ENCODE results near the gene CLDN5.
"Not testable (repeated sequence)": the region's sequence is repeated elsewhere in the genome, so short reads cannot be mapped to it uniquely, and the experiment has no call there.

CLDN5 gene

DNA sequence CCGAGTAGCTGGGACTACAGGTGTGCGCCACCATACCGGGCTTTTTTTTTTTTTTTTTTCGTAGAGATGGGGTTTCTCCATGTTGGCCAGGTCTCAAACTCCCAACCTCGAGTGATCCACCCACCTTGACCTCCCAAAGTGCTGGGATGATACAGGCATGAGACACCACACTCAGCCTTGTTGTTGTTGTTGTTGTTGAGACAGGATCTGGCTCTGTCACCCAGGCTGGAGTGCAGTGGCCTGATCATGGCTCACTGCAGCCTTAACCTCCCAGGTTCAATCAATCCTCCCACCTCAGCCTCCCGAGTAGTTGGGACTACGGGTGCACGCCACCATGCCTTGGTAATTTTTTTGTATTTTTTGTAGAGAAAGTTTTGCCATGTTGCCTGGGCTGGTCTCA, 23.4 kb upstream of the CLDN5 start:
- DNase-seq: no peak

DNA sequence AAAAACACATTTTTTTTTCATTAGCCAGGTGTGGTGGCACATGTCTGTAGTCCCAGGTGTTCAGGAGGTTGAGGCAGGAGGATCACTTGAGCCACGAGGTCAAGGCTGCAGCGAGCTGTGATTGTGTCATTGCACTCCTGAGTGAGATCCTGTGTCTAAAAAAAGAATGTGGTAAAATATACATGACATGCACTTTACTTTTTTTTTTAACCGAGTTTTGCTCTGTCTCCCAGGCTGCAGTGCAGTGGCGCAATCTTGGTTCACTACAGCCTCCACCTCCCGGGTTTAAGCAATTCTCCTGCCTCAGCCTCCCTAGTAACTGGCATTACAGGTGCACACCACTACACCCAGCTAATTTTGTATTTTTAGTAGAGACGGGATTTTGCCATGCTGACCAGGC, 22.5 kb upstream of the CLDN5 start:
- no peak for DNase-seq

DNA sequence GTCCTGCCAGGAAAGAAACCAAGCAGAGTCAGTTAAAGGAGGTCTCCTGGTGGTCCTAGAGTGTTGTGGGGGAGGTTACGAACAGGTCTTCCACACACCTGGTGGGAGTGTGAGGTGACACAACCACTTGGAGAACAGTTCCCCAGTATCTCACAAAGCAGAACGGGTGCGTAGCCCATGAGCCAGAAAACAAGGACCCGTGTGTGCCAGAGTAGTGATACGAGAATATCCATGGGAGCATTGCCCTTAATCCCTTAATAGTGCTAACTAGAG, 21.7 kb upstream of the CLDN5 start:
- no peak for DNase-seq

DNA sequence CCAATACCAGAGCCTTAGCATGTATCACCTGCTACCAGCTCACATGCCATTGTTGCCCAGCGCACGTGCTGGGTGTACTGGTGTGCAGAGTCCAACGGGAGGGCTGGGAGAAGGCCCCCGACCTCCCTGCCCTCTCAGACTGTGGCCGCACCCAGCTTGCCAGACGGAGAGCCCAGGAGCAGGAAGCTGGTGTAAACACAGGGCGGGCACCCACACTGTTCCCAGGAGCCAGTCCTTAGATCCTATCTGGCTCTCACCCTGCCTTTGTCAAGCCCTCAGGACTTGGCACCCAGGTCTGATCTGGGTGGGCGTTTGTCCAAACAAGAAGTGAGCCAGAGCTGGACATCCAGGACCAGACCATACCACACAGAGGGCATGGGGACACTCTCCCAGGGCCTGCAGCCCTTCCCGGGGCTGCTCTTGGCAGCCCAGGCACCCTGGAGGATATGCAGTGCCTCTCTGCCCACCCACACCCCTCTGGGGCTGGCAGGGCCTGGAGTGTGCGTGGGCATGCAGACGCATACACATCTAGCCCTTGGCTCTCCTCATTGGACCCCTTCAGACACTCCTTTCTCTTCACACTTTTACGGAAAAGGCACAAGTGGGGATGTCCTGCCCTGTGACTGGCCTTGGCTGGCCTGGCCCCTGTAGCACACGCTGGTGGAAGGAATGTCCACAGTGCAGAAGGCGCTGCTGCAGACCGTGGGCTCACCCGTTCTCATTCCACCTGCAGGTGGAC, 19.9 kb upstream of the CLDN5 start:
- no peak for DNase-seq

DNA sequence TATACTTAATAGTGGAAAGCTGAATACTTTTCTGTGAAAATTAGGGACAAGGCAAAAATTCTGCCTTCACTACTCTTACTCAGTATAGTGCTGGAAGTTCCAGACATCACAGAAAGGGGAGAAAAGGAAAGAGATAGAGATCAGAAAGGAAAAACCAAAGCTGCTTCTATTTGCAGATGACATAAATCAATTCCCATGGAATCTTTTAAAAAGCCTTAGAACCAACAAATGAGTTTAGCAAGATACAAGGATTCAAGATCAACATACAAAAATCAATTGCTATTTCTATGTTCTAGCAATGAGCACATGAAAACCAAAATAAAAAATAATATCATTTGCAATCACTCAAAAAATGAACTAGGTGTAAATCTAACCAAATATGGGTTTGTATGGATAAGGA, 16.2 kb upstream of the CLDN5 start:
- DNase-seq: no peak

DNA sequence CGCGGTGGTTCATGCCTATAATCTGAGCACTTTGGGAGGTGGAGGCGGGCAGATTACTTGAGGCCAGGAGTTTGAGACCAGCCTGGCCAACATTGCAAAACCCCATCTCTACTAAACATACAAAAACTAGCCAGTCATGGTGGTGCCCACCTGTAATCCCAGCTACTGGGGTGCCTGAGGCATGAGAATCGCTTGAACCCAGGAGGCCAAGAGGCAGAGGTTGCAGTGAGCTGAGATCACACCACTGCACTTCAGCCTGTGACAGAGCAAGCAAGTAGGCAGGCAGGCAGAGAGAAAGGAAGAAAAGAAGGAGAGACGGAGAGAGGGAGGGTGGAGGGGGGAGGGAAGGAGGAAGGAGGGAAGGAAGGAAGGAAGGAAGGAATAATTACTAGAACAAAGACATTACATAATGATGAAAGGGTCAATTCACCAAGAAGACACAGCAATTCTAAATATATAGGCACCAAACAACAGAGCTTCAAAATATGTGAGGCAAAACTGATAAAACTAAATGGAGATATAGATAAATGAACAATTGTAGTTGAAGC, 13.8 kb upstream of the CLDN5 start:
- DNase-seq: no peak

DNA sequence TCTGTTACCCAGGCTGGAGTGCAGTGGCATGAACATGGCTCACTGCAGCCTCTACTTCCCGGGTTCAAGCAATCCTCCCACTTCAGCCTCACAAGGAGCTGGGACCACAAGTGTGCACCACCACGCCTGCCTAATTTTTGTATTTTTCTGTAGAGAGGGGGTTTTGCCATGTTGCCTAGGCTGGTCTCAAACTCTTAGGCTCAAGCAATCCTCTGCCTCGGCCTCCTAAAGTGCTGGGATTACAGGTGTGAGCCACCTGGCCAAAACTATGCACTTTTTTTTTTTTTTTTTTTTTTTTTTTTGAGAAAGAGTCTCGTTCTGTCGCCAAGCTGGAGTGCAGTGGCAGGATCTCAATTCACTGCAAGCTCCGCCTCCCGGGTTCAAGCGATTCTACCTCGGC, 12.4 kb upstream of the CLDN5 start:
- no peak for DNase-seq

DNA sequence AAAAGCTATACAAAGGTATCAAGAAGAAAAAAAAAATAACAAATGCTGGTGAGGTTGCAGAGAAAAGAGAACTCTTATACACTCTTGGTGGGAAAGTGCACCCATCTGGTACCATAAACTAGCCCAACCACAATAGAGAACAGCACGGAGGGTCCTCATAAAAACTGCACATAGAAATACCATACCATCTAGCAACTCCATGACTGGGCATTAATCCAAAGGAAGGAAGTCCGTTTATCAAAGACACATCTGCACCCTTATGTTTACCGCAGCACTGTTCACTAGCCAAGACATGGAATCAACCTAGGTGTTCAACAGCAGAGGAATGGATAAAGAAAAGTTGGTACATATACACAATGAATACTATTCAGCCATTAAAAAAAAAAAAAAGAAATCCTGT, 10.8 kb upstream of the CLDN5 start:
- no peak for DNase-seq

DNA sequence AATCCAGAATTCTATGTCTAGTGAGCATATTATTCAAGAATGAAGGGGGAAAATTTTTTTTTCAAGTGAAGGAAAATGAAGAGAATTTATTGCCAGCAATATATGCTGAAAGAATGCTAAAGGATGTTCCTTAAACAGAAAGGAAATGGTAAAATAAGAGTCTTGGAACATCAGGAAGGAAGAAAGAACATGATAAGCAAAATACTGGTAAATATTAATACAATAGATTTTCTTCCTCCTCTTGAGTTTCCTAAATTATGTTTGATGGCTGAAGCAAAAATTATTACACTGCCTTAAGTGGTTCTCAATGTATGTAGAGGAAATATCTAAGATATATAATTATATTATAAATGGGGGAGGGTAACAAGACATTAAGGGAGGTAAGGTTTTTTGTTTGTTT, 9.6 kb upstream of the CLDN5 start:
- no peak for DNase-seq

DNA sequence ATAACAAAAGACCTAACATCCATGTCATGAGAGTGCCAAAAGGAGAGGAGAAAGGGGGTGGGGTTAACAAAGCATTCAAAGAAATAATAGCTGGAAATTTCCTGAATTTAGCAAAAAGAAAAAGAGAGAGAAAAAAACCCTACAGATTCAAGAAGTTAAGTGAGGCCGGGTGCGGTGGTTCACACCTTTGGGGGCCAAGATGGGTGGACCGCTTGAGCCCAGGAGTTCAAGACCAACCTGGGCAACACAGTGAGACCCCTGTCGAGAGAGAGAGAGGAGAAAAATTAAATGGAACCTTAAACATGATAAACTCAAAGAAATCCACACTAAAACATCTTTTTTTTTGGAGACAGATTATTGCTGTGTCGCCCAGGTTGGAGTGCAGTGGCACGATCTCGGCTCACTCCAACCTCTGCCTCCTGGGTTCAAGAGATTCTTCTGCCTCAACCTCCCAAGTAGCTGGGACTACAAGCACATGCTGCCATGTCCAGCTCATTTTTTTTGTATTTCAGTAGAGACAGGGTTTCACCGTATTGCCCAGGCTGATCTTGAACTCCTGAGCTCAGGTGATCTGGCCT, 8.9 kb upstream of the CLDN5 start:
- DNase-seq: no peak

DNA sequence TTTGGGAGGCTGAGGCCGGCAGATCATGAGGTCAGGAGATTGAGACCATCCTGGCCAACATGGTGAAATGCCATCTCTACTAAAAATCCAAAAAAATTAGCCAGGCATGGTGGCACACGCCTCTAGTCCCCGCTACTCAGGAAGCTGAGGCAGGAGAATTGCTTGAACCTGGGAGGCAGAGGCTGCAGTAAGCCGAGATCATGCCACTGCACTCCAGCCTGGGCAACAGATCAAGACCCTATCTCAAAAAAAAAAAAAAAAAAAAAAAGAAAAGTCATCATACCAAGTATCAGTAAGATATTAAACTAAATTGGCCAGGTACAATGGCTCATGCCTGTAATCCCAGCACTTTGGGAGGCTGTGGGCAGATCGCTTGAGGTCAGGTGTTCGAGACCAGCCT, 7.1 kb upstream of the CLDN5 start:
- DNase-seq: not testable (repeated sequence)

DNA sequence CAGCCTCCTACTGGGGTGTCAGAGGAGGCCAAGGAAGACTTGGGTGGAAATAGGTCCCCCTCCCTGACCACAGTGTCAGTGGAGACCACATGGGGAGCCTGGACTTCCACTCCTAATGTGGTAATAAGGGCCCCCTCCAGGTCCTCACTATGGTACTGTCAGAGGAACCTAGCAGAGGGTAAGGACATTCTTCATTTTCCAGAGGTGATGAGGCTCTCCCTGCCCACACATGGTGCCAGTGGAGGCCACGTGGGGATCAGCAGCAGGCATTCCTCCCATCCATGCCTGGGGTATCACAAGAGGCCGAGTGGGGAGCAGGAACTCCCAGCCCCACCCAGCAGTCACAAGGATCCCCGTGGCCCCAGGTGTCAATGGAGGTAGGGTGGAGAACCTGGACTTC, 6.5 kb upstream of the CLDN5 start:
- no peak for DNase-seq

DNA sequence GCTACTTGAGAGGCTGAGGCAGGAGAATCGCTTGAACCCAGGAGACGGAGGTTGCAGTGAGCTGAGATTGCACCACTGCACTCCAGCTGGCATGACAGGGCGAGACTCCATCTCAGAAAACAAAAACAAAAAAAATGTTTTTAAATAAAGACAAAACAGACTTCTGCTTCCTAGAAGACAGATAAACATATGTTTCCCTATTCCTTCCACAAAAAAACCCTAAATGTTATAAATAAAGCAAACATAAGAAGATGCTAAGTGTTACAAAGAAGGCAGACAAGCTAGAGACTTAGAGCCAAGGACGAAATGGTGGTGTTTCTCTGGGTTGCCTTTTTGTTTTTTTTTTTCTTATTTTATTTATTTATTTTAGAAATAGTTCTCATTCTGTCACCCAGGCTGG, 5.6 kb upstream of the CLDN5 start:
- no peak for DNase-seq

DNA sequence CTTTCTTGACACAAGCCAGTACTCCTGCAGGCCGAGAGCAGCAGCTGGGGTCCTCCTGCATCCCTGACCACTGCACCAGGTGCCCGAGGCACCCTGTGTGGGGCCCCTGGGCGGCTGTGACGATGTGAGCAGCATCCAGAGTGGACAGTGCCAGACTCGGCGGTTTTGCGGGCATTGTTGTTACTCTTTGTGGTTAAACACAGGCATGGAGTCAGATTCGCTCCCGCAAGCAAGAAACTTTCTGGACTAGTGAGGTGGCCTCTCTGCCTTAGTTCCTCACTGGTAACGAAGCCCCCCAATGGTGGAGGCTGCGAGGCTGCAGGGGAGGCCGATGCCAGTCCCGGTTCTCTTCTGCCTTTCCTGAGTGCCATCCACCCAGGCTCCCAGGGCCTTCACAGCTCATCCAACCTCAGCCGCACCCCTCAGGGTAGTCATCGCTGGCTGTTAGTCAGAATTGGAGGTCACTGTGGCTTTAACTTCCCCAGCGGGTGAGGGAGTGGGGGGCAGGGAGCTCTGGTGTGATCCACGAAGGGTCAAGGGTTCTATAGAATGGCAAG, 3.7 kb upstream of the CLDN5 start:
- DNase-seq: no peak

DNA sequence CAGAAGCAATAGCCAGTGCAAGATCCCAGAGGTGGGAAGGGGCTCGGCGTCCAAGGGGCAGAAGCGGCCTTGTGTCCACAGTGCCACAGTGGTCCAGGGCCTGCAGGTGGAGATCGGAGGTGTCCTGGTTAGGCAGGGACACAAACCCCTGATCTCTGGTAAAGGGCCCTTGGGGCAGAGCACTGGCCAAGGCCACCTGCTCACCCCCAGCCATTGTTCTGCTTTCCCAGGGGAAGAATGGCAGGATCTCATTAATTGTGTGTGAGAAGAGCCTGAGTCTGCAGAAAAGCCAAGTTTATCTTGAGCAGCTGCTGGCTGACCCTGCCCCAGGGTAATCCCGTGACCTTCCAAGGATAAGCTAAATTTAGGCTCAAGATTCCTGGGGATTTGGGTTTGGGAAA, 3.1 kb upstream of the CLDN5 start:
- DNase-seq: no peak

DNA sequence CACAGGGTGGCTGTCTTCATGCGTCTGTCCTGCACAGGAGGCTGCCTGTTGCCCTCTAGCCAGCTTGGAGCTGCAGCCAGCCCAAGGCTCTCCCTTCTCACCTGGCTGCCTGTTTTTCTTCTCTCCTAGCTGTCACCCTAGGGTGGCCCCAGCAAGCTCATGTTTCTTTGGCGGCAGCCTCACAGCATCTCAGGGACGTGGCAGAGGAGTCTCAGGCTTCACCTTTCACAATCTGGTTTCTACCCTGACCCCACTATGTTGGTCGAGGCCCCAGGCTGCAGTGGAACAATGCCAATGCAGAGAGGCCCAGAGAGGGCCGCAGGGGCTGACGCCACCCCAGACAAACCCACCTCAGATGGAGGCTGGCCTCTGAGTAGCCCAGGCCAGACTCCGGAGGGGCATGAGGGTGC, 2.5 kb upstream of the CLDN5 start:
- DNase-seq: no peak

DNA sequence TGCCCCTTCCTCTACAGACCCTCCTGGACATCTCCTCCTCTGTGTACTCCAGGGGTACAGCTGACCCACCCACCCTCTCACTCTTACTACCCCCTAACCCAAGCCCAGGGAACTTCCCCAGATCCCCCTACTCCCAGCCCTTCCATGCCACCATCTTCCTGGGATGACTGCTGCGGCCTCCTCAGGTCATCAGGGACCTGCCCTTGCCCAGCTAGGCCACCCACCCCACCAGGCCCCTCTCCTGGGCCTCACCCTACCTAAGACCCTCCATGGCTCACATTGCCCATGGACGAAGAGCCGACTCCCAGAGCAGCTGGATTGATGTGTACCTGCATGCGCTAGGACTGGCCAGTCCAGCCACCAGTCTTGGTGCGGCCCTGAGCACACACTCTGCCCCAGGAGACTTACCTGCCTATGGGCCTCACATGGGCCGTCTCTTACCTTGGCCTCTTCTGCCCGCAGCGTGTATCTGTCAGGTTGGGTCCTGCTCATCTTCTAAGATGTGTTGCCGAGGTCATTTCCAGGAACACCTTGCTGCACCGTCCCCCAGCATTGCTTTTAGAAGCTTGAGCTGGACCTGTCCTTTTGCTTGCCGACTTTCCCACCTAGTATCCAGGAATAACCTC, 2.0 kb upstream of the CLDN5 start:
- no peak for DNase-seq

DNA sequence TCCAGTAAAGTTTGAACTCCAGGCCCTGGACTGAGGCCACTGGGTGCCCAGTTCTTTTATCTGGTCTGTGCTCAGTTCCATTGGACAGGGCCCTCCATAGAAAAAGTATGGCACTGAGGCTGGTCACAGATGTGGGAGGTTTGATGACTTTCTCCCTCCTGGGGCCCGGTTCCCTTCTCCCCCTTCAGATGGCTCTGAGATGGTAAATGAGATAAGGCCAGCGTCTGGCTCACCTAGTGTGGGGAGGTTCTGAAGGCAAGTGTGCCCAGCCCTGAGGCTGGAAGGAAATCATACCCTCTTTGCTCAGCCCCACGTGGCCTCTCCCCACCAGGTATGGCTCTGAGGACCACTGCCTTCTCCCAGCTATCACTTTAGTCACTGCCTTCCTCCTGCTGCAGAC, 1.5 kb upstream of the CLDN5 start:
- no peak for DNase-seq

DNA sequence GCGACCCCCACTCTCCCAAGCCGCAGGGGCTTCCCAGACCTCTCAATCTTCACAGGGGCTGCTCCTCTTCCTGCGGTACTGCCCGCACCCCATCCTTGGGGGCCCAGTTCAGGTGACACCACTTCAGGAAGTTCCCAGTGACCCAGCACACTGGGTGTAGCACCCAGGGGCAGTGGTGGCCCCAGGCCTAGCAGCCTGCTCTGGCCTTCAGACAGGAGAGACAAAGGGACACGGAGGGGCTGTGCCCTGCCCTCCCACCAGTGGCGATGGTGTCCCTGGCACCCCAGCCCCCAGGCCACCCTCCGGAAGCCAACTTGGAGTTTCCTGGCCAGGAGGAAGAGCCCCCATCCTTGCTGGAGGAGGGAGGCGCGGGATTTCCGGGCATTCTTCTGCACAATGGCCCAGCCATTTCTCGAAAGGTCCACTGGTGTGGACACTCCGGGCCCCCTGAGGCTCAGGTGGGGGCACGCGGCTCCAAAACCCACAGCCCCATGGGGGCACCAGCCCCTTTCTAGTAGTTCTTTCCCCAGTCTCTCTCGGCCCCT, 978 bp upstream of the CLDN5 start:
- DNase-seq: no peak

DNA sequence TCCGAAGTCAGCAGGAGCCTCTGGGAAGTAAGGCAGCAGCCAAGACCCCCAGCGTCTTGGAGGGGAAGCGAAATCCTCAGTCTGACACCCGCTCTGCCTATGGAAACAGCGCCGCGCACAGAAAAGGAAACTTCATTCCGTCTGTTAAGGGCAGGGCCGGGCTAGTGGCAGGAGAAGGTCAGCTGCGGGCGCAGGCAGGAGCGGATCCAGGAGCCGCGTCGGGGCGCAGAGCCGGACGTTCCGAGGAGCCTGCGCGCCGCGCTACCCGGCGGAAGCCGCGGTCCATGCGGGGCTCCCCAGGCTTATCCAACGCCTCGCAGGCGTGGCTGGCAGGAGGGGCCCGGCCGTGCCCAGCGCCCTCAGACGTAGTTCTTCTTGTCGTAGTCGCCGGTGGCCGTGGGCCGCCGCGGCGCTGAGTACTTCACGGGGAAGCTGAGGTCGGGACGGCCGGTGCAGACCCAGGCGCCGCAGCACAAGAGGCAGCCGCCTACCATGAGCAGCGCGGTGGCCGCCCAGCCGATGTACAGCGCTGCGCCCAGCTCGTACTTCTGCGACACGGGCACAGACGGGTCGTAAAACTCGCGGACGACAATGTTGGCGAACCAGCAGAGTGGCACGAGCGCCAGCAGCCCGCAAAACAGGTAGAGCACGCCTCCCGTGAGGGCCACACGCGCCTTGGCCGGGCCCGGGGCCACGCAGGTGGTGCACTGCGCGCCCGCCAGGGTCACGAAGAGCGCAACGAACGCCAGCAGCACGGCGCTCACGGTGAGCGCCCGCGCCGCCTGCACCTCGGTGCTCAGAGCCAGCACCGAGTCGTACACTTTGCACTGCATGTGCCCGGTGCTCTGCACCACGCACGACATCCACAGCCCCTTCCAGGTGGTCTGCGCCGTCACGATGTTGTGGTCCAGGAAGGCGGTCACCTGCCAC, 705 bp downstream of the CLDN5 start:
- DNase-seq: no peak

DNA sequence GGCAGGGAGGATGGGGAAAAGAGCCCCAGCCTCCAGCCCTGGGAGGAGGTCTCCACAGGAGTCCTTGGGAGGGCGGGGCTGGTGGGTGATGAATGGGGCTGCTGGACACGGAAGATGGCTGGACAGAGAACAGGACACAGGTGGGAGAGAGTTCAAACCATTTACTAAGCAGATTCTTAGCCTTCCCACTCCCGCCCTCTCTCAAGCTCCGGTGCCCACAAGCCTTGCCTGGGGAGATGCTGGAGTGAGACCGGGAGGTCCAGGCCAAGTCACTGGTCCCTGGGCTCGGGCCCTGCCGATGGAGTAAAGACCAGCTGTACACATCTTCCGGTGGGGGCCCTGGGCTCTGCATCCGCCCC, 1.4 kb downstream of the CLDN5 start:
- DNase-seq: no peak

DNA sequence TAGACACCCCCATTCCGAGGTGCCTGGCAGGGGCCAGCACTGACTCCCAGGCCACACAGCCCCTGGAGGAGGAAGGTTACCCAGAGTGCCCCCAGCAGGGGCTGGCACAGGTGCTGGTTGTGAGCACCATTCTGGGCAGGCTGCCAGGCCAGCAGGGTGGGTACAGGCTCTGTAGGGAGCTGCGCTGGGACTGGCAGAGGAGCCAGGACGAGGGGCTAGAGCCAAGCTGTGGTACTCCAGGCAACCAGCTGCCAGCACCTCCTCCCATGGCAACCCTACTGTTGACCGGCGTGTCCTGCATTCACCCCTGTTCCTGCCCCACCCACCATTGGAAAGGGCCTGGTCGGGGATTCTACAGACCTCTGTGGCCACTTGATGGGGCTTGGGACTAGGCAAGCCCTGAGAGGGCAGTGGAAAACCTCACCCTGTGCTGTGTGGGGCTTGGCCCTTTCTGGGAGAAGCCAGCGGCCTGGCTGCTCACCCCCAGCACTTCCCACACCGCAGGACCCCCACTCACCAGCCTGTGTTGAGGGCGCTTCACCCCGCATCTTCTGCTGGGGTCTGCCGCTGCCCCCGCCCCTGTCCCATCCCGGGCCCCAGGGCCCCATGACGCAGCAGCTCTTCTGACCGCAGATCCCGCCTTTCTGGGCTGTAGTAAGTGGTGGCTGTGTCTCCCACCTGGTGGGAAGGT, 1.9 kb downstream of the CLDN5 start:
- no peak for DNase-seq

Measured in activated CD4-positive, alpha-beta T cell treated with anti-CD3 and anti-CD28 coated beads, Interleukin-2, amount 50 U/mL, for 4 hours (primary cell).